ENCODE data around the gene TMEFF2.

Gene TMEFF2

GRCh38 chr2:192053921-192054320 lies 140.8 kb downstream of the TMEFF2 start:
- no peak overlapping the region for H3K27ac Mint-ChIP-seq
- H3K4me1 Mint-ChIP-seq, result peaks cover 10% of the 10 kb centered on the region
- no peak for TF ChIP-seq CTCF (IDR thresholded peaks at IDR 0.05; ENCODE audit: unreplicated experiment in 3 of 3)
- no peaks in the 10 kb centered on the region for H3K27me3 Mint-ChIP-seq (ENCODE audit: low read depth)
- H3K4me3 Mint-ChIP-seq, result no peak overlapping the region
- H3K36me3 Mint-ChIP-seq (ENCODE audit: low read depth), result no peaks in the 10 kb centered on the region
- no peaks in the 10 kb centered on the region for H3K9me3 Mint-ChIP-seq

DNA sequence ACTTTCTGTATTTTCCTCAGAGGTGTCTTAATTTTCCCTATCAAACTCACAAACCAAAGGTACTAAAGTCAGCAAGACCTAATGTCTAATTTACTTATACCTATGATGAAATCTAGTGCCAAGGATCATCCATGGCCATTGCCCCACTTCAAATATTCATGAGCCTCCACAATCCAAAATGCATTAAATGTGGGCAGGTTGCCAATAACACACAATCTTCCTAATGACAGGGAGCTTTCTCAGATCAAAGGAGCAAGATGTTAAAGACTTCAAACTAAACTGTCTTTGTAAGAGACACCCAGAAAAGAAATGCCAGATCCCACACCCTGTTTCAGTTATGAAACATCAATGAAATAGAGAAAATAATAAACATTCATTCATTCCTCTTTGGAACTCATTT lies 143.2 kb downstream of the TMEFF2 start:
- H3K4me1 Mint-ChIP-seq, result peaks cover 10% of the 10 kb centered on the region
- no peak for TF ChIP-seq CTCF (IDR thresholded peaks at IDR 0.05; ENCODE audit: unreplicated experiment in 3 of 3)
- H3K36me3 Mint-ChIP-seq (ENCODE audit: low read depth), result no peaks in the 10 kb centered on the region
- H3K4me3 Mint-ChIP-seq, result no peak overlapping the region
- H3K27ac Mint-ChIP-seq, result no peak overlapping the region
- no peaks in the 10 kb centered on the region for H3K9me3 Mint-ChIP-seq
- H3K27me3 Mint-ChIP-seq (ENCODE audit: low read depth), result no peaks in the 10 kb centered on the region

DNA sequence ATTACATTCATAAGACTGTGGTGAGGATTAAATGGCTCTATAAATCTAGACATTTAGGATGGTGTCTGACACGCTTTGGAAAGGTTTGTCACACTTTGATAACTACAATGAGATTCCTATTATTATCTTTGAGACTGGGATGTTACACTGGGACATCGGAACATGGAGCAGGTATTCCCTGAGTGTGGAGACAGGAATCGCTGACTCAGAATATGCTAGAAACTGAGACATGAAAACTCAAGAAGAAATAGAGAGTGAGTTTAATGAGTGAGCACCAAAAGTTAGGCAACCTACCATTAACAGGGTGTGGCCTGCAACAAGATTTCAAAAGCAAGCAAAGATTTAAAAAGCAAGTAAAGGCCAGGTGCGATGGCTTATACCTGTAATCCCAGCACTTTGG lies 145.4 kb downstream of the TMEFF2 start:
- H3K27ac Mint-ChIP-seq, result no peak overlapping the region
- H3K4me3 Mint-ChIP-seq, result no peak overlapping the region
- peaks cover 10% of the 10 kb centered on the region for H3K4me1 Mint-ChIP-seq
- no peaks in the 10 kb centered on the region for H3K27me3 Mint-ChIP-seq (ENCODE audit: low read depth)
- H3K9me3 Mint-ChIP-seq, result no peaks in the 10 kb centered on the region
- no peaks in the 10 kb centered on the region for H3K36me3 Mint-ChIP-seq (ENCODE audit: low read depth)
- no peak for TF ChIP-seq CTCF (IDR thresholded peaks at IDR 0.05; ENCODE audit: unreplicated experiment in 3 of 3)

- H3K4me1 Mint-ChIP-seq, result peaks cover 10% of the 10 kb centered on the region
- H3K4me3 Mint-ChIP-seq, result no peak overlapping the region
- no peaks in the 10 kb centered on the region for H3K27me3 Mint-ChIP-seq (ENCODE audit: low read depth)
- no peak overlapping the region for H3K27ac Mint-ChIP-seq
- no peak for TF ChIP-seq CTCF (IDR thresholded peaks at IDR 0.05; ENCODE audit: unreplicated experiment in 3 of 3)
- H3K36me3 Mint-ChIP-seq (ENCODE audit: low read depth), result no peaks in the 10 kb centered on the region
- no peaks in the 10 kb centered on the region for H3K9me3 Mint-ChIP-seq
Observed at GRCh38 chr2:192047315-192048107, 147.2 kb downstream of the TMEFF2 start.

GRCh38 chr2:192044496-192044895 lies 150.2 kb downstream of the TMEFF2 start:
- Mint-ChIP-seq H3K36me3 (ENCODE audit: low read depth) (no peaks in the 10 kb centered on the region), H3K27me3 (ENCODE audit: low read depth) (no peaks in the 10 kb centered on the region), H3K4me3 (no peak overlapping the region), H3K4me1 (no peaks in the 10 kb centered on the region), H3K9me3 (peaks cover 5% of the 10 kb centered on the region), H3K27ac (no peak overlapping the region)
- no peak for TF ChIP-seq CTCF (IDR thresholded peaks at IDR 0.05; ENCODE audit: unreplicated experiment in 3 of 3)
